Mesenteric fat pad (tissue), 1 donor: ENCODE measurements around the gene AJAP1. TPM values are rescaled to one million over a fixed set of nuclear protein-coding genes. Genes with fewer than 3 reads are reported as not detected.

Experiments used
- DNase-seq: peaks from one replicate; pipeline ENCODE4 v3.0.0-alpha.2; 2020; ENCODE audit warnings: low spot score
- total RNA-seq: library from RNA; stranded (reverse); fragmentation: NEBNext Ultra II Directional; extraction: Animal tissue kit (Norgen Biotek cat#: 25700); gene quantifications from one replicate; pipeline ENCODE4 v1.2.1, GENCODE V29; 2021
- donor health status: DM: yes; HTN: yes; CAD: no.

AJAP1 gene
- total RNA-seq, 1 donor from 2014 or later, result 0.55 TPM

GRCh38 chr1:4698911-4699310 lies 44.5 kb downstream of the AJAP1 start:
- DNase-seq, result no peak

- DNase-seq, result no peak
Observed at GRCh38 chr1:4699376-4700301, 45.2 kb downstream of the AJAP1 start.

- no peak for DNase-seq
Observed at GRCh38 chr1:4700801-4701200, 46.4 kb downstream of the AJAP1 start.

GRCh38 chr1:4701276-4701675 lies 46.9 kb downstream of the AJAP1 start:
- no peak for DNase-seq

GRCh38 chr1:4702464-4702863 lies 48.1 kb downstream of the AJAP1 start:
- no peak for DNase-seq

- no peak for DNase-seq
Observed at GRCh38 chr1:4702932-4703331, 48.5 kb downstream of the AJAP1 start.

- no peak for DNase-seq
Observed at GRCh38 chr1:4703646-4704045, 49.2 kb downstream of the AJAP1 start.

- no peak for DNase-seq
Observed at GRCh38 chr1:4708840-4709507, 54.6 kb downstream of the AJAP1 start.

- DNase-seq, result no peak
Observed at GRCh38 chr1:4709641-4710040, 55.2 kb downstream of the AJAP1 start.

- DNase-seq, result no peak
Observed at GRCh38 chr1:4710592-4711415, 56.4 kb downstream of the AJAP1 start.

- DNase-seq, result no peak
Observed at GRCh38 chr1:4711416-4712275, 57.2 kb downstream of the AJAP1 start.

- DNase-seq, result no peak
Observed at GRCh38 chr1:4713669-4714068, 59.3 kb downstream of the AJAP1 start.

GRCh38 chr1:4716406-4716805 lies 62.0 kb downstream of the AJAP1 start:
- no peak for DNase-seq

- no peak for DNase-seq
Observed at GRCh38 chr1:4718071-4718470, 63.7 kb downstream of the AJAP1 start.

- DNase-seq, result no peak
Observed at GRCh38 chr1:4723106-4723505, 68.7 kb downstream of the AJAP1 start.

GRCh38 chr1:4724001-4724400 lies 69.6 kb downstream of the AJAP1 start:
- no peak for DNase-seq

GRCh38 chr1:4724695-4725250 lies 70.4 kb downstream of the AJAP1 start:
- DNase-seq, result no peak

- DNase-seq, result no peak
Observed at GRCh38 chr1:4725416-4725815, 71.0 kb downstream of the AJAP1 start.

- DNase-seq, result no peak
Observed at GRCh38 chr1:4726620-4727341, 72.4 kb downstream of the AJAP1 start.
